Skeletal muscle cell (primary cell): ENCODE measurements around the gene ATF5.
"Not testable (repeated sequence)": the region's sequence is repeated elsewhere in the genome, so short reads cannot be mapped to it uniquely, and the experiment has no call there.

Source experiments
- DNase-seq: peaks from one replicate; pipeline ENCODE4 v3.0.0-alpha.2; 2010; ENCODE audit warnings: low read depth
- H3K4me3 ChIP-seq: 2 replicates; pipeline ENCODE4 v1.5.1; 2011; ENCODE audit warnings: low read depth, mild to moderate bottlenecking, control low read depth, low read length, moderate library complexity

Gene ATF5

DNA sequence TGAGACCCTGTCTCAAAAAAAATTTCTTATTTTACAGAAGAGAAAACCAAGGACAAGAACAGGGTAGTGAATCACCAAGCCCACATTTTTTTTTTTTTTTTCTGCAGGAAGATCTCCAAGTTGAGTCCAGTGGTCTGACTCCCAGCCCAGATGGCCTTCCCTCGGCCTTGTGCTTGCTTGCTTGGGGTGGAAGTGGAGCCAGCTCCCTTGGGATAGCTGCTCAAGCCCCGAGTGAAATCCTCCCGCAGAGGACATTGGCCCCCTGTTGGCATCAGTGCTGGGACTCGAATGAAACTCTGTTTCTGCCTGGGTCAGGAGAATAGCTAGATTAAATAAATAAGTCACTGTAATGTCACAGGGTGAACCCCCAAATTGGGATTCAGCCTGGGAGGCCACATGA is 9.7 kb downstream of the ATF5 start:
- DNase-seq, result no peak
- H3K4me3 ChIP-seq, result no peak overlapping the region

DNA sequence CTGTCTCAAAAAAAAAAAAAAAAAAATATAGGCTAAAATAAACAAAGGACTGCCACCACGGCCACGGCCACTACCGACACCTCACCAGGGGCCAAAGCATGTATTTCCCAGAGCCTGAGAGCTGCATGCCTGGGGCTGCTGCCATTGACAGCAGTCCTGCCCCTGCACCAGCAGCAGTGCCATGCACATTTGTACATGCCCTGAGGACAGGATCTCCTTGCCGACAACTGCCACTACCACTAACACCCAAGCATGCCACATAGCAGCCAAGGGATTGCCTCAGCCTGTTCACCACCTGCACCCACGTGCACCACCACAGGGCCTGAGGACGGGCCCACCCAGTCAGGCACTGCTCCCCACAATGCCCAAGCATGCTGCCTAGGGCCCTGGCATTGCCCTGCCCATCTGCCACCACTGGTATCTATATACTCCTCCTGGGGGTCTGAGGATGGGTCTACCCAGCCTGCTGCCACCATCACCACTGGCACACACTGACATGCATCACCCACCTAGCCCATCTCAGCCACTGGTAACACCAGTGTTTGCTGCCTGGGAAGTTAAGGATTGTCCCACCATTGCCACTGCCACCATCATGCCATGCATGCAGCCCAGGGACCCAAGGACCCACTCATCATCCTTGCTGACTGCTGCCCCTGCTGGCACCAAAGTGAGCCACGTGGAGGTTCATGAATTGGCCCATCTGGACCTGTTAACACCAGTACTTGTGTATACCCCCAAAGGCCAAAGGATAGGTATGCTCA is 10.9 kb downstream of the ATF5 start:
- H3K4me3 ChIP-seq, result no peak overlapping the region
- no peak for DNase-seq

DNA sequence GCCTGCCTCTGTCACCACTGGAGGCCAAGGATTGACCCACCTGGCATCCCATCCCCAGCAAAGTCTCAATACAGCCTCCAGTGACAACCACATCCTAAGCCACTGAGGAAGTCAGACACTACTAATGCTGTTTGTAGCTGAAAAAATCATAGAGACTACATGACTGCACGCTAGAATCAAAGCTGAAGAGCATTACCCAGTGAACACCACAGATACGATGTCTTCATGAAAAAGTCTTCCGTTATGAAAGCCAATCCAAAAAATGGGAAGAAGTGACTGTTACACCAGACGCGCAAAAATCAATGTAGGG is 11.4 kb downstream of the ATF5 start:
- H3K4me3 ChIP-seq, result no peak overlapping the region
- DNase-seq, result no peak

DNA sequence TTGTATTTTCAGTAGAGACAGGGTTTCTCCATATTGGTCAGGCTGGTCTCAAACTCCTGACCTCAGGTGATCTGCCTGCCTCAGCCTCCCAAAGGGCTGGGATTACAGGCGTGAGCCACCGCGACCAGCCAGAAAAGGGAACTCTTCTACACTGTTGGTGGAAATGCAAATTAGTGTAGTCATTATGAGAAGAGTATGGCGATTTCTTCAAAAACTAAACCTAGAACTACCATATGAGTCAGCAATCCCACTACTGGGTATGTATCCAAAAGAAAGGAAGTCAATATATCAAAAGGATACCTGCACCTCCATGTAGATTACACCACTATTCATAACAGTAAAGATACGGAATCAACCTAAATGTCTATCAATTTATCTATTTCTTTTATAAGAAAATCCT is 15.6 kb downstream of the ATF5 start:
- not testable (repeated sequence) for DNase-seq, H3K4me3 ChIP-seq

DNA sequence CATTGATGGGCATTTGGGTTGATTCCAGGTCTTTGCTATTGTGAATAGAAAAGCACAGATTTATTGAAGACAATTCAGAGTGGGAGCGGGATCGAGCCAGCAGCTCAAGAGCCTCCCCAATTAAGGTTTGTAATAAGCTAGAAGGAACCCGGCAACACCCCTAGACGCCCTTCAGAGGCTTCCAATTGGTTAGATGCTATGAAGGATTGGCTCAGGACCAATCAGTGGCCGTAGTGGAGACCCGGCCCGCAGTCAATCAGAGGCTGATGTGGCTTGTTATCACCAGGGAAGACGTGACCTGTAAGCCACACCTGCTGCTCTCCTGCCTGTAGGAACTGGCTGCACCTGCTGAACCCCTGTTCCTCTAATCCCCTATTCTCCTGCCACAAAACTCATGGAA is 17.4 kb downstream of the ATF5 start:
- no peak for DNase-seq
- H3K4me3 ChIP-seq, result no peak overlapping the region

DNA sequence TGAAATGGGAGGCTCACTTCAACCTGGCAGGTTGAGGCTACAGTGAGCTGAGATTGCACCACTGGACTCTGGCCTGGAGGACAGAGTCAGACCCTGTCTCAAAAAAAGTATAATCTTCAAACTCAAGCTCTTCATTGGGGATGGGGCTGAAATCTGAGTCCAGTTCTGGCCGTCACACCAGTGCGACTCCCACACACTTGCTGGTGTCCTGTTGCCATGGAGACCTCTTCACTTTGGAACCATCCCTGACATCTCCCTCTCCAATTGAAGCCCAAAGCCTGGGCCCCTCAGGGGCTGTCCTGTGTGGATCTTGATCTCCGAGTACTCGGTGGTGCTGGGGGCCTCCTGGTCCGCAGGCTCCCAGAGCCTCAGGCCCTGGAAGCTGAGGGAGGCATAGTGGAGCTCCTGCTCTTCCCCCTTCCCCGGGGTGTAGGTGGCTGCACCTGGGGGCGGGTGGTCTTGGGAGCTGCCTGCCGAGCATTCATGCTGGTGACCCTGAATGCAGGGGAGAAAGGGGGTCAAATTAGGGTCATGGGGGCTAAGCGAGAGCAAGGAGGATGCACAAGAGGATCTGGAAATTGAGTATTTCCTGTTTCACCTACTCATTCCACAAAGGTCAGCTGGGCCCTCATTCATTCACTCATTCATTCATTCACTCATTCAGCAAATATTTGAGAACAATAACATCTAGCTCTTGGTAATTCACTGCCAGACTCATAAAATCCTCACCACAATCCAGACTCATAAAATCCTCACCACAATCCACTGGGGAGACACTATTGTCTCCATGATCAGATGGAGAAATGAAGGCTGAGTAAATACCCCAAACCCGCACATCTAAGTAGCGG is 21.0 kb downstream of the ATF5 start:
- H3K4me3 ChIP-seq, result no peak overlapping the region
- no peak for DNase-seq

DNA sequence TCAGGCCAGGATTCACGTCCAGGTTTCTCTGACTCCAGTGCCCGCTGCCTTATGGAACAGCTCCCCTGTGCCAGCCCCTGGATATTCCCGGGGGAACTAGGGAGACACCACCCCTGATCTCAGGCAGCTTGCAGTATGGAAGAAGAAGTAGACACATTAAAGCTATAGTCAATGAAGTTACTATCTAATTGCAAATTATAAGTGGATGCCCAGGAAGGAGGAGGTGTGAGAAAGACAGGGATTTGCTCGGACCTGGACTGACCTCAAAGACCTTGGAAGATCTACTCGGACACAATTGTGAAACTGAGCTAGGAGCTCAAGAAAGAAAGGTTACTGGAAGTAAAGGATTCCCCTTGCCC is 21.6 kb downstream of the ATF5 start:
- H3K4me3 ChIP-seq, result no peak overlapping the region
- DNase-seq, result no peak

DNA sequence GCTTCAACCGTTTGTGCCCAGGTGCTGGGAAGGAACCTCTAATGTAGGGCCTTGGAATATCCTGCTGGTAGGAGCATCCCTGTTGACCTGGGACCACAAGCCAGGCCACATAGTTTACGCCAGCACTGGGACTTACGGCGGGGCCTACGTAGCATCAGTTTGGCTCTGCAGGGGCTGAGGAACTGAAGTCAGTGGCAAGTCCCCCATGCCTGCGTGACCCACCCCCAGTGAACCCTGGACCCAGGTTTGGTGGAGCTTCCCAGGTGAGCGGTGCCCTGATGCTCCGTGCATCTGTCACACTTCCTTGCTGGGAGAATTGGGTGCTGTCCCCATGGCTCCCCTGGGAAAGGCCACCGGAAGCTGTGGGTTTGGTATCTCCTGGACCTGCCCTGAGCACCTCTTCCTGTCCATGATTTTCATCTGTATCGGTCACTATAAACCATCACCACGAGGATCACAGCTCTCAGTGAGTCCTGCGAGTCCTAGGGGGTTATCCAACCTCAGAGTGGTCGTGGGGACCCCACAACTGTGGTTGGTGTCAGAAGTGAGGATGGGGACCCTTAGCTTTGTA is 22.0 kb downstream of the ATF5 start:
- DNase-seq, result no peak
- no peak overlapping the region for H3K4me3 ChIP-seq

DNA sequence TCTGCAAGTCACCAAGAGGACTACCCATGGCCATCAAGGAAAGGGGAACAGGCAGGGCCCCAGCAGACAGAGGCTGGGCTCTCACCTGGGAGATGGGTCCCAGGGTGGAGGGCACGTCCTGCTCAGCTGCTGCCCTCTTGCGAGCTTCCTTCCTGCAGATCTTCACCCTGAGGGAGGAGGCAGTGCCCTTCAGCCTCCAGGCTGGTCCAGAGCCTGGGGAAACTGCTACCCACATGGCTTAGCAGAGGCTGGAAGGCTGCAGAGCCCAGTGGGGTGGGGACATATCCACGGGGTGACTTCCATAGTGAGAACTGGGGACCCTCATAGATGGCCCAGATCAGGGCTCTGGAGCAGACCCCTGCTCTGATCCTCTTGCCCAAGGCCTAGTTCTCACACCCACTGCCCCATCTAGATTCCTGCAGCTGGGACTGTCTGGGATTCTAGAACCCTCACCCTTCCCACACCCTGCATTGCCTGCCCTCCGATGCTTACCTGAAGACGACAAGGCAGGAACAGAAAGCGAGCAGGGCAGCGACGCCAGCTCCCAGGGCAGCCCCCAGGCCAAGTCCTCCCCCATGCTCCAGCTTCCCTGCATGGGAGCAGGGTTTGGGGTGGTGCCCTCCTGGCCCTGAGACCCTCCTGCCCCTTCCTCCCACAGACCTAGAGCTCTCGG is 22.9 kb downstream of the ATF5 start:
- H3K4me3 ChIP-seq, result no peak overlapping the region
- DNase-seq, result no peak

DNA sequence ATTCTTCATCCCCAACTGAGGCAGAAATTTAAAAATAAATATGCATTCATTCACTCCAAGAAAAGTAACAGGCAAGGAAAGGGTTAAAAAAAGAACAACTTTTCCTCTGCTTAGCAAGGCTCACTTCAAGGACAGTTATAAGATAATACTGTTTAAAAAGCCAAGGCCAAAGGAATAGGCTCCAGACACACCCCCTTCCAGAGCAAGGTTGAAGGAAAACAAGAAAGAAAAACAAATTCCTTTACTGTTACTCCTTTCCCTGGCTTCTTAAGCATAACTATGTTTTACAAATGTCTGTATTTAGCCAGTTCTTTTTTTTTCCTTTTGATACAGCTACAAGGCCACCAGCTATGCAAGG is 23.5 kb downstream of the ATF5 start:
- no peak for DNase-seq
- no peak overlapping the region for H3K4me3 ChIP-seq

DNA sequence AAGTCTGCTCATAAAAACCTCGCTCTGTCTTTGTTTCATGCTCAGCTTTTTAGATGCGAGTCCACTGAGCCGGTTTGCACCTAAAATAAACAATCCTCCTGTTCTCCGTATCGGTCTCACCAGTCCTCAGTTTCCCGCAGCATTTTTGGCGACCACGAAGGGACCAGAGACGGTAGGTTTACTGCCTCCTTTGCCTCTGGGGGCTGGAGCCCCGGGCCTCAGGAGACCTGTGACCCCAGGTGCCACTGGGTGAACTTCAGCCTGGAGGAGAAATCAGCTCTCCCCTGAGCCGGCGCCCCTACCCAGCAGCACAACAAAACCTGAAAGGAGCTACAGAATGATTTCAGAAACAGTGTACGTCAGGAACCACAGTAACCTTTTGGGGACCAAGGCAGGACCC is 23.9 kb downstream of the ATF5 start:
- no peak overlapping the region for H3K4me3 ChIP-seq
- DNase-seq, result no peak

DNA sequence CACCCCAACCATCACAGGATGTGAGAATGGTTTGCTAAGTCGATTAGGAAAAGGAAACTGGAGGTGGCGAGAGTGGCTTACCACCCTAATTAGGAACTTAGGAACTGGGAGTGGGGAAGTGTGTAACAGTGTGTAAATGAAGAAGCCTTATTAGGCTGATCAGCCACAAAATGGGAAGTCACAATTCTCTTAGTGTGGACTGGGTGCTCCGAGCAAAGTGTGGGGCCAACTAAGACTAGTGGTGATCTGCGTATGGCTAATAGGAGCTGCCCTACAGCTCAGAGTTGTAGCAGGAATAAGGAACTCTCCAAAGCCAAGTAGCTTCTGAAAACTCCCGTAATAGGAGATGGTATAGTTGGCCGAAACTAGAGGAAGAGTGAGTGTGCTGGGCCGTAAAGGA is 24.4 kb downstream of the ATF5 start:
- H3K4me3 ChIP-seq, result no peak overlapping the region
- DNase-seq, result no peak

DNA sequence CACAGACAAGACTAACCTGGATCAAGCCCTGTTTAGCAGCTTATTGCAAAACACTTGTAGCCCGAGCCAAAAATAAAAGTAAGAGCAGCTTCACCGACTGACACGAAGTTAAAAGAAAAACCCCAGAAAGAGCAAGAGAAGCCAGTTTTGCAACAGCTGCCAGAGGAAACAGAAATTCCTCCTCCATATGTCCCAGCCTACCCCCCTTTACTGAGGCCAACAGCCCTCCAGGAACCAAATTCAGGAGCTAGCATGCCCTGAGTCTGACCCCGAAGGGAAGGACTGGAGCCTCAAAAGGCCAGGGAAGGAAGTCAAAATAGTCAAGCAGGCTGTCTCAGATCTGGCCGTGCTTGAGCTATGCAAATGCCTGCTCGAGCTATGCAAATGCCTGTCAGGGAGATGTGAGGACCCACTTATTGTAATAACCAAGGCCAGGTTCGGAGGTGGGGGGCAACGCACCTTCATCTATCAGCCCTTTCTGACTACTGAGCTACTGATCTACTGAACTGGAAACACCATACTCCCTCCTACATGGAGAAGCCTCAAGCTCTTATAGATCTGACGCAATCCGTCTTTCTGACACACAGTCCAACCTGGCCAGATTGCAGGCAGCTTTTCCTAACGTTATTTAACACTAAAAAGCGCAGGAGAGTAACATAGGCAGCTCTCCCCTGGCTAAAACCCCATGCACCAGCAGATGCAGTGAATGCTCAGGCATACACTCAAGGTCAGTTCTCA is 25.3 kb downstream of the ATF5 start:
- H3K4me3 ChIP-seq, result no peak overlapping the region
- no peak for DNase-seq

DNA sequence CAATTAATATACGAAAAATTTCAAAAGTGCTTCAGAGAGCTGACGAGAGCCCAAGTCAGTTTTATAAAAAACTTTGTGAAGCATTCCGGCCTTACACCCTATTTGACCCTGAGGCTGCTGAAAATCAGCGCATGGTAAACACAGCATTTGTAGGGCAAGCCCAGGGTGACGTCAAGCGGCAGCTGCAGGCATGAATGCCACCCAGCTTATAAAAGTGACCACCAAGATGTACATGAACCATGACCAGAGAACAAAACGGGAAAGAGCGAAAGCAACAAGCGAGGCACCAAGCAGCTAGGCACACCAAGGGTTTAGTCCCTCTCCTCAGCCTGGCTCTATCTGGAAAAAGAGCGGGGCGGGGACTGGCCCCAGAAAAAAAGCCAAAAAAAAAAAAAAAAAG is 25.9 kb downstream of the ATF5 start:
- no peak for DNase-seq
- no peak overlapping the region for H3K4me3 ChIP-seq

DNA sequence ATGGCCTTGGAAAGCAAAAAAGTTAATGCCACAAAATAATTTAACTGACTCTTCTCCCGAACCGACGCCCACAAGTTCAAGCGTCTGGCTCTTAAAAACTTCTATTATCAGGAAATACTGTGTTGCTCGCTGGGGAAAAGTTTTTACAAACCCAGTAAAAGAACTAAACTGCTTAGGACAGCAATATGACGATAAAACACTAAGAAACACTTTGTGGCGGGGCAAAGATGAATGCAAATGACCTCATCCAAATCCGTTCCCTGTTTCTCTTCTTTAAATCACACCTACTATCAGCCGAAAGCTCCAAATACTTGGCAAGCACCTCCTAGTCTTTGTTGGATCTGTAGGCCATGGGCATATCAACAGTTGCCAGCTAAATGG is 27.1 kb downstream of the ATF5 start:
- no peak for DNase-seq
- no peak overlapping the region for H3K4me3 ChIP-seq

DNA sequence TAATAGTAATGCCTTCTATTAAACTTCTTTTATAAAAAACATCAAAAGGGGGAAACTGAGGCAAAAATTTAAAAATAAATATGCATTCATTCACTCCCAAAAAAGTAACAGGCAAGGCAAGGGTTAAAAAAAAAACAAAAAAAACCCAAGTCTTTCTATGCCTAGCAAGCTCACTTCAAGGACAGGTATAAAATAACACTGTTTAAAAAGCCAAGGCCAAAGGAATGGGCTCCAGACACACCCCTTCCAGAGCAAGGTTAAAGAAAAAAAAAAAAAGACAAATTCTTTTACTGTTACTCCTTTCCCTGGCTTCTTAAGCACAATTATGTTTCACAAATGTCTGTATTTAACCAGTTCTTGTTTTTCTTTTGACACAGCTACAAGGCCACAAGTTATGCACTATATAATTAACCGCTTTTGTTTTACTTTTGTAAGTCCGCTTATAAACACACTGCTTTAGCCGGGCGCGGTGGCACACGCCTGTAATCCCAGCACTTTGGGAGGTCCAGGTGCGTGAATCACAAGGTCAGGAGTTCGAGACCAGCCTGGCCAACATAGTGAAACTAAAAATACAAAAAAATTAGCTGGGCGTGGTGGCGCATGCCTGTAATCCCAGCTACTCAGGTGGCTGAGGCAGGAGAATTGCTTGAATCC is 28.4 kb downstream of the ATF5 start:
- no peak for DNase-seq

DNA sequence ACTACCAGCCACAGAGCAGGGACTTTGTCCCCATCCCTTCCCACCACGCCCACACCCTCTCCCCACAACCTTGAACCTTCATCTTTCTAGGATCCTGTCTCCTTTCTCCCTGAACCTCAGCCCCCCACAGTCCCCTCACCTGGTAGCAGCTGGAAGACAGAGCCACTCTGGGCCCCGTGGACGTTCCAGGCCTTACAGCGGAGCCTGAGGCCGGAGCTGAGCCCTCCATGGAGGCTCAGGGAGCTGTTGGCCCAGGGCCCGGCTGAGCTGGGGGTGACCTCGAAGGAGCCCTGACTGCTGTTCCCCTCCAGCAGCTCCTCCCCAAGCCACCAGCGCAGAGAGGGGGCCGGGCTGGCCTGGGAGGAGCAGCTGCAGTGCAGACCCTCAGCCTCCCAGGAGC is 29.1 kb downstream of the ATF5 start:
- not testable (repeated sequence) for DNase-seq

More for the DNA sequence above, 28.4 kb downstream of the ATF5 start:
- H3K4me3 ChIP-seq, result no peak overlapping the region

DNA sequence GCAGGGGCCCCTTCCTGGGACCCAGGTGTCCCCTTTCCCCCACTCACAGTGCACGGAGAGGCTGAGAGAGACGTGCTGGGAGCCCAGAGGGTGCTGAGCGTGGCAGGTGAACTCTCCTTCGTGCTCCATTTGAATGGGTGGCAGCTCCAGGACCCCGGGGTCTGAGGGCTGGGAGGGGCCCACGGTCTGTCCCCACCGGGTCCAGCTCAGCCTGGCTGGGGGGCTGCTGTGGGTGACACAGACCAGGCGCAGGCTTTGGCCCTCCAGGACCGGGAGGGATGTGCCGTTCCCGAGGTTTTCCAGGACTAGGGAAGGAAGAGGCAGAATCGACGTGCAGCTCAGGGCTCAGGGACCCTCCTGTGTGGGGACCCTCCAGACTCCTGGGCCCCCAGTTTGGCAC is 29.6 kb downstream of the ATF5 start:
- DNase-seq, H3K4me3 ChIP-seq: not testable (repeated sequence)

More for the DNA sequence above, 29.1 kb downstream of the ATF5 start:
- H3K4me3 ChIP-seq, result not testable (repeated sequence)

DNA sequence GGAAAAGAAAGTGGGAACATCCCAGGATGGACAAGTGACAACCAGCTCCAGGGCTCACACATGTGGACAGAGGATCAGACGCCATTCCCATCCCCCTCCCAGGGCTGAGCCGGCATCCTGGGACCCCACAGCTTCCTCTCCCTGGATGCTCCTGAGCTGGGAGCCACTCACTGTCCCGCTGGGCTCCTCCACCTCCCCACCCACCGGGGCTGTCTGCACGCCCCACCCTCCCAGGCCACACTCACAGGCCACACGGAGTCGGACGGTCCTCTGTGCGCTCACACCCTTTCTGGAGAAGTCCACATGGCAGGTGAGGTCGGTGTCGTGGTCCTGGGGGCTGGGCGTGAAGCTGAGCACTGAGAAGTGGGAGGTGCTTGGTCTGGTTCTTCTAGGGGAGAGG is 30.9 kb downstream of the ATF5 start:
- not testable (repeated sequence) for DNase-seq, H3K4me3 ChIP-seq
